Breast epithelium (tissue), 4 donors: ENCODE measurements around the gene BCL2L1. TPM values are rescaled to one million over a fixed set of nuclear protein-coding genes. Genes with fewer than 3 reads are reported as not detected.
A peak's percentile ranks its signal among the peaks of the same experiment; 100 is the strongest.

Source experiments
- DNase-seq, 2 donors: peaks; one replicate each; pipeline ENCODE4 v3.0.0-alpha.2; 2019; ENCODE audit warnings: low spot score in 2 of 2
- H3K27ac ChIP-seq, 2 donors: fragments of 200-600 bp; sonication (generic) in 1 of 2; one replicate each; pipeline ENCODE4 v1.5.1; 2016 to 2019; ENCODE audit warnings: mild to moderate bottlenecking in 1 of 2
- H3K27me3 ChIP-seq, 2 donors: fragments of 200-600 bp; sonication (generic) in 1 of 2; one replicate each; pipeline versions ENCODE4 v1.5.1 to v1.6.0; 2017 to 2019; ENCODE audit warnings: control low read depth in 1 of 2, mild to moderate bottlenecking in 1 of 2
- H3K36me3 ChIP-seq: fragments of 200-600 bp; one replicate; pipeline ENCODE4 v1.5.1; 2019
- H3K4me1 ChIP-seq, 2 donors: fragments of 200-600 bp; sonication (generic); one replicate each; pipeline ENCODE4 v1.5.1; 2016 to 2019; ENCODE audit warnings: control low read depth in 1 of 2
- H3K4me3 ChIP-seq, 3 donors: fragments of 200-600 bp; sonication (generic); 1 replicate in 2 of 3; 2 replicates in 1 of 3; pipeline ENCODE4 v1.5.1; 2016 to 2019; ENCODE audit warnings: mild to moderate bottlenecking in 3 of 3, moderate library complexity in 2 of 3
- H3K9me3 ChIP-seq, 2 donors: fragments of 200-600 bp; sonication (generic) in 1 of 2; one replicate each; pipeline ENCODE4 v1.5.1; 2016 to 2019; ENCODE audit warnings: control low read depth in 1 of 2
- POLR2A ChIP-seq: fragments of 450-650 bp; IDR thresholded peaks from one replicate; pipeline ENCODE4 v1.6.1; 2016; ENCODE audit warnings: antibody characterized with exemption, mild to moderate bottlenecking, moderate library complexity
- POLR2AphosphoS5 ChIP-seq, 3 donors: sonication (generic); formaldehyde crosslinking; IDR thresholded peaks; one replicate each; pipeline ENCODE4 v1.6.1; 2017; ENCODE audit warnings: antibody characterized with exemption in 3 of 3
- intact Hi-C: fragments of 100-400 bp; cut with DNase I; formaldehyde crosslinking; loops from one replicate; pipeline ENCODE4 v1.15.1; 2023; ENCODE audit warnings: low total_unique reads
- total RNA-seq, 3 donors: library from RNA; depleted of rRNA; stranded (reverse); fragments of >200 nt; gene quantifications; one replicate each; pipeline ENCODE4 v1.1.0, GENCODE V29; 2016
- TF ChIP-seq, protein P1 (sequence below), 3 donors: fragments of 450-650 bp; IDR thresholded peaks; one replicate each; pipeline ENCODE4 v1.5.1; 2016 to 2017; ENCODE audit warnings: antibody characterized with exemption in 3 of 3, mild to moderate bottlenecking in 3 of 3, moderate library complexity in 3 of 3

BCL2L1 gene
- total RNA-seq, 3 donors from 2014 or later = 95.1 to 124 (median 117) TPM

DNA sequence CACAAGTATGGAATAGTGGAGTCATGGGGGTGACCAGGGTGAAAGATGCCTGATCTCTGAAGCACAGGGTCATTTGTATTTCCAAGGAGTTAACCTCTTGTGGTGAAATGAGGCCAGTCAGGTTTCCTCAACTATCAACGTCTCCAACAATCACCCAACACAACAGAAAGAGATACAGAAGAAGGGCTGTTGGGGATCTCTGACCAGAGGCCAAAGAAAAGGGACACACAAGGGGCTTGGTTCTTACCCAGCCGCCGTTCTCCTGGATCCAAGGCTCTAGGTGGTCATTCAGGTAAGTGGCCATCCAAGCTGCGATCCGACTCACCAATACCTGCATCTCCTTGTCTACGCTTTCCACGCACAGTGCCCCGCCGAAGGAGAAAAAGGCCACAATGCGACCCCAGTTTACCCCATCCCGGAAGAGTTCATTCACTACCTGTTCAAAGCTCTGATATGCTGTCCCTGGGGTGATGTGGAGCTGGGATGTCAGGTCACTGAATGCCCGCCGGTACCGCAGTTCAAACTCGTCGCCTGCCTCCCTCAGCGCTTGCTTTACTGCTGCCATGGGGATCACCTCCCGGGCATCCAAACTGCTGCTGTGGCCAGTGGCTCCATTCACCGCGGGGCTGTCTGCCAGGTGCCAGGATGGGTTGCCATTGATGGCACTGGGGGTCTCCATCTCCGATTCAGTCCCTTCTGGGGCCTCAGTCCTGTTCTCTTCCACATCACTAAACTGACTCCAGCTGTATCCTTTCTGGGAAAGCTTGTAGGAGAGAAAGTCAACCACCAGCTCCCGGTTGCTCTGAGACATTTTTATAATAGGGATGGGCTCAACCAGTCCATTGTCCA is 1.0 kb downstream of the BCL2L1 start:
- Histone ChIP-seq H3K9me3 (no peaks in the 10 kb centered on the region), H3K27ac (peak overlapping the region; percentile 100), H3K27me3 (no peaks in the 10 kb centered on the region), H3K4me3 (peak overlapping the region; percentile 63 to 83 (median 73)), H3K36me3 (no peaks in the 10 kb centered on the region), H3K4me1 (peaks cover 0 to 25% of the 10 kb centered on the region in 2 donors)
- DNase-seq = no peak
- intact Hi-C loops = no loop called here
- no peak for TF ChIP-seq POLR2A
- no peak for TF ChIP-seq POLR2AphosphoS5 (IDR thresholded peaks at IDR 0.05)
- TF ChIP-seq, protein P1, sequence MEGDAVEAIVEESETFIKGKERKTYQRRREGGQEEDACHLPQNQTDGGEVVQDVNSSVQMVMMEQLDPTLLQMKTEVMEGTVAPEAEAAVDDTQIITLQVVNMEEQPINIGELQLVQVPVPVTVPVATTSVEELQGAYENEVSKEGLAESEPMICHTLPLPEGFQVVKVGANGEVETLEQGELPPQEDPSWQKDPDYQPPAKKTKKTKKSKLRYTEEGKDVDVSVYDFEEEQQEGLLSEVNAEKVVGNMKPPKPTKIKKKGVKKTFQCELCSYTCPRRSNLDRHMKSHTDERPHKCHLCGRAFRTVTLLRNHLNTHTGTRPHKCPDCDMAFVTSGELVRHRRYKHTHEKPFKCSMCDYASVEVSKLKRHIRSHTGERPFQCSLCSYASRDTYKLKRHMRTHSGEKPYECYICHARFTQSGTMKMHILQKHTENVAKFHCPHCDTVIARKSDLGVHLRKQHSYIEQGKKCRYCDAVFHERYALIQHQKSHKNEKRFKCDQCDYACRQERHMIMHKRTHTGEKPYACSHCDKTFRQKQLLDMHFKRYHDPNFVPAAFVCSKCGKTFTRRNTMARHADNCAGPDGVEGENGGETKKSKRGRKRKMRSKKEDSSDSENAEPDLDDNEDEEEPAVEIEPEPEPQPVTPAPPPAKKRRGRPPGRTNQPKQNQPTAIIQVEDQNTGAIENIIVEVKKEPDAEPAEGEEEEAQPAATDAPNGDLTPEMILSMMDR (IDR thresholded peaks at IDR 0.05) = no peak

DNA sequence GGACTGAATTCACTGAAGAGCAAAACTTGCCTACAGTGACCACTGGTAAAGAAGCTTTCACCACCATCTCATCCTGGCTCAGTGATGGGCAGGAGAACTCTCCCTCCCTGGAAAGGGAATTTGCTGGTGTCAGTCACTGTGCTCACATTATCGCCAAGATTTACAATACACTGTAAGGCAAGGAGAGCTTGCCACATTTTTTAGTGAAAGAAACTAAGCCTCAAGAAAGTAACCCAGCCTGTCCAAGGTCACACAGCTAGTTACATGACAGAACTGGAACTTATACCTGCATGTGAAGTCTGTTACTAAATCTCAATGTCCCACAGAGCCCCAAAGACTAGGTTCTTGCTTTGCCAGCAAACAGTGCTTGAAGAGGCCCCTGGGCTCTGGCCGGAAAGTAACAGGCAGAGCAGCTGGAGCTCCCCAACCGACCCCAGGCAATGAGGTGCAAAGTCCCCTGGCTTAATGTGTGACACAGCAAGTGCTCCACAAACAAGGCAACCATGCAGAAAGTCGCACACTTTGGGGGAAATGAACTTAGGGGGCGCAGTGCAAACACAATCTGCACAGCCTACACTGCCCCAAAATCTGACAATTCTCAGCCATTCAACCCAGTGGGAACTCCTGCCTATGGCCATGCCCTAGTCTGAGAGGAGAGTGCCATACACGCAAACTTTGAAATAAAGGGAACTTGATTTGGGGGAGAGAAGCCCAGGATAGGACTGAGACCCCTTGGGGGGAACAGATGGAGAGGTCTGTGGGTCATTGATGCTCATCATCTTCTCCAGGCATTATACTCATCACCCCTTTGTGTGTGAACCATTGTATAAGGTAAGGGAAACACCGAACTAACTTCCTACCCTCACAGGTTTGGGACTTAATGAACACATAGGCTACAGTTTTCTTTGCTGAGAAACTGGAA is 1.9 kb downstream of the BCL2L1 start:
- H3K27me3 ChIP-seq = no peaks in the 10 kb centered on the region
- H3K9me3 ChIP-seq = no peaks in the 10 kb centered on the region
- peaks cover 5 to 34% of the 10 kb centered on the region in 2 donors for H3K4me1 ChIP-seq
- intact Hi-C loops = no loop called here
- peak overlapping the region; percentile 63 to 83 (median 73) for H3K4me3 ChIP-seq
- no peak for DNase-seq
- peak overlapping the region; percentile 100 for H3K27ac ChIP-seq
- TF ChIP-seq POLR2AphosphoS5 (IDR thresholded peaks at IDR 0.05) (no peak), POLR2A (no peak)
- TF ChIP-seq, protein P1 (IDR thresholded peaks at IDR 0.05) = no peak
- H3K36me3 ChIP-seq = no peaks in the 10 kb centered on the region

DNA sequence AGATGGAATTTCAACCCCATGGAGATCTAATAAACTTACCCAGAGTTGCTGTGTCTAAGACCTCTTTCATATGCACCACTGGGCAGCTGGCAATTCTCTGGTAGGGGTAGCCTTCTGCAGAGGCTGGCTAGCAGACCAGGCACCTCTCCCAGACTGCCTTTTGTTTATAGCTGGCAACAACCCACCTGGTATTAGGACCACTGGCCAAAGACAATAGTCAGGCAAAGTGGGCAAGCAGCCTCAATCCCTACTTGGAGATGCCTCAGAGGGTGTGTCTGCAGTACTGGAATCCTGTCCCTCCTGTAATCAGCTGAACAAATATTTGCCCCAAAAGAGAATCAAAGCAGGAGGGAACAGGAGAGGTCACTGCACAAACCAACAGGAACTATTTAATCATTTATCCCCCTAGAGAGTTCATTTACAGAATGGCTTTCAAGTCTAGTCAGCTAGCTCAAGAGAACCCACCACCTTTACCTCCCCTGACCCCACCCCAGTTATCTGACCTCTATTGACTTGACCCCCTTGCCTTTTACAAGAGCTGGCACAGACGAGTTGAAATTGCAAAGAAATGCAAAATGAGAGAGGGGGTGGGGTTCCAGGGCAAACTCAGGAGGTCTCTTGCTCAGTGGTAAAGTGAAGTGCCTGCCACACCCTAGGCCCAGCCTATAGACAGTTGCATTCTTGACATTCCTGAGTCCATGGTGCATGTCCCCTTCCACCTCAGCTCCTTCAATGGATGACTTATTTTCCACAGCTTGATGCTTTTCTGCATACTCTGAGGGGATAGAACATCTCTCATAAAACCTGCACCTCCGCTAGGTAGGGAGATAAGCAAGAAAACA is 2.8 kb downstream of the BCL2L1 start:
- intact Hi-C loops = no loop called here
- Histone ChIP-seq H3K36me3 (no peaks in the 10 kb centered on the region), H3K4me3 (peak overlapping the region; percentile 63 to 83 (median 73)), H3K27me3 (no peaks in the 10 kb centered on the region), H3K4me1 (peaks cover 5 to 42% of the 10 kb centered on the region in 2 donors), H3K27ac (peak overlapping the region; percentile 100), H3K9me3 (no peaks in the 10 kb centered on the region)
- TF ChIP-seq, protein P1 (IDR thresholded peaks at IDR 0.05) = no peak
- TF ChIP-seq POLR2AphosphoS5 (IDR thresholded peaks at IDR 0.05) = no peak
- no peak for TF ChIP-seq POLR2A
- peak in 1 of 2 donors; percentile 51 for DNase-seq

DNA sequence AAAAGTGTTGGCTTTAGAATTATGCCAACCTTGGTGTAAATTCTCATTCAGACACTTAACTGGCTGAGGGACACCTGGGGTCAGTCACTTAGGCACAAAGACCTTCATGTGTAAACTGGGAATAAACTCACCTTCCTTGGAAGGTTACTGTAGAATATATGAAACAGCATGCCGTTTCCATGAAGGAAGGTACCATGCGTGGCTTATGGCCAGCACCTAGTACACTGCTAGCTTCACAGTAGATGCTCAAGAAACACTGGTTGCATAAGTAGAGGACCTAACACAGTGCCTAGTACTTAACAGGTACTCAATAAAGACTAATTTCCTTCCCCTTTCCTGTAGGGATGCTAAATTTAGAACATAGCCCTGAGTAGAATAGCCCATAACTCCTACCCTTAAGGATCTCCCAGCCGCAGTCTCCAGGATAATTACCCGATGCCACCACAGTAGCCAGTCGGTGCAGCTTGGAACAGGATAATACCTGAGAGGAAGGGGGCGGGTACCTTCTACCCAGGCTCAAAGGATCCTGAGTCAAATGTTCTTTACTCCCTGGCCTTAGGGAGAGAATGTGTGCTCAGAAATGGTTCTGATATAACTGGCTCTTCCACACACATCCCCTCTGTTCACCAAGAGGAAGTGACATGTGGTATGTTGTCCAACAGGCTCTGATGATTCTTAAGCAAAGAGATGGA is 3.6 kb downstream of the BCL2L1 start:
- TF ChIP-seq, protein P1 (IDR thresholded peaks at IDR 0.05) = peak in 1 of 3 donors; percentile 46
- TF ChIP-seq POLR2A (peak; percentile 28), POLR2AphosphoS5 (IDR thresholded peaks at IDR 0.05) (peak in 2 of 3 donors; percentile 76 to 90)
- Histone ChIP-seq H3K9me3 (no peaks in the 10 kb centered on the region), H3K27me3 (no peaks in the 10 kb centered on the region), H3K36me3 (no peaks in the 10 kb centered on the region), H3K27ac (peak overlapping the region; percentile 100), H3K4me3 (peak overlapping the region; percentile 63 to 83 (median 73)), H3K4me1 (peaks cover 5 to 42% of the 10 kb centered on the region in 2 donors)
- intact Hi-C loops = no loop called here
- DNase-seq = peak in 1 of 2 donors; percentile 91
